B cell (primary cell): ENCODE results near the gene SMIM36.

Source experiments
- CTCF ChIP-seq: fragments of 200-600 bp; IDR thresholded peaks from one replicate; pipeline ENCODE4 v1.8.0; 2022; ENCODE audit warnings: antibody characterized with exemption, mild to moderate bottlenecking
- EZH2 ChIP-seq: IDR thresholded peaks from 2 replicates; pipeline ENCODE4 v1.6.1; 2012; ENCODE audit warnings: borderline replicate concordance, low read depth, mild to moderate bottlenecking, moderate library complexity, low read length; ENCODE audit not compliant: insufficient read depth, poor library complexity, severe bottlenecking

GRCh38 chr17:55545806-55546205 lies 34.6 kb upstream of the SMIM36 start:
- TF ChIP-seq CTCF (no peak), EZH2 (no peak)
